HG02943 (cell line): ENCODE data around the gene HLA-DQB2.
"Not testable (repeated sequence)": the region's sequence is repeated elsewhere in the genome, so short reads cannot be mapped to it uniquely, and the experiment has no call there.

Source experiments
- ATAC-seq: cut with Tn5 transposase; IDR thresholded peaks from one replicate; pipeline ENCODE4 v1.9.1; 2021; ENCODE audit warnings: mild to moderate bottlenecking, low read depth, moderate library complexity; ENCODE audit not compliant: unreplicated experiment

HLA-DQB2 gene

DNA sequence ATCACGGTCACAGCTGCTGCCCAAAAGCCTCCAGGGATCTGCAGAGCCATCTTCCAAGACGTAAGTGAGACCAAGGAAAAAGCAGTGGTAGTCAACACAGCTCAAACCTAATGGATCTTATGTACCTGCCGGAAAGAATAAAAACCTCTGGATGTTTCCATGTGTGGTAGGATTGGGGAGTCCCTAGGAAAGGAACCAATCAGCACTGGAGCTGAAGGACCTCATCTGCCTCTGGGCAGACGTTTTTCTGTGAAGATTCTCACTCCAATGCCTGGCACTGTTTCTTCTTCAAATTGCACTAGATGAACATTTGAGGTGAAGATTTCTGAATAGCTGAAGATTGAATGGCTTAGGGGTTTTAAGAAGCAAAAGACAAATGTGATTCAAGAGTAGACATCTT, at the start of gene HLA-DQB2:
TSS of gene HLA-DQB2 (minus strand) at position 112 of the 400 bp plus-strand sequence. CDS start at position 50, 62 bp downstream.
- ATAC-seq, result no peak

DNA sequence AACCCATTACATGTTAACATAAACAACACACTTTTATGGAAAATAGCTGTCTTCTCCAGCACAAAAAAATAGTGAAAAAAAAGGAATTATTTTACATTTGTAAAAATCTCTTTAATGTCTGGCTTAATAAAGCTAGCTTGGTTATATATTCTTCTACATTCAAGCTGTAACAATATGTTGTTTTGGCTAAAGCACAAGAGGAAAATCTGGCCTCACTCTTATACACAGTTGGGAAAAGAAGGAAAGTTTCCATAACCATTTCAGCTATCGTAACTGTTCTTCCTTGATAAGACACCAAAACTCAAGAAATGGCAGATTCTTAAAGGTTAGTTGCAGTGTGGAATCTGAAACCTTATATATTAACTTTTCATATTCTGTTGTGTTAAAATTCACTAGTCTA, 45.8 kb upstream of the HLA-DQB2 start:
- ATAC-seq, result no peak

- no peak for ATAC-seq
These were observed 43.8 kb upstream of the HLA-DQB2 start for GRCh38 chr6:32807020-32807580.

GRCh38 chr6:32805404-32805803, 42.1 kb upstream of the HLA-DQB2 start:
- not testable (repeated sequence) for ATAC-seq

DNA sequence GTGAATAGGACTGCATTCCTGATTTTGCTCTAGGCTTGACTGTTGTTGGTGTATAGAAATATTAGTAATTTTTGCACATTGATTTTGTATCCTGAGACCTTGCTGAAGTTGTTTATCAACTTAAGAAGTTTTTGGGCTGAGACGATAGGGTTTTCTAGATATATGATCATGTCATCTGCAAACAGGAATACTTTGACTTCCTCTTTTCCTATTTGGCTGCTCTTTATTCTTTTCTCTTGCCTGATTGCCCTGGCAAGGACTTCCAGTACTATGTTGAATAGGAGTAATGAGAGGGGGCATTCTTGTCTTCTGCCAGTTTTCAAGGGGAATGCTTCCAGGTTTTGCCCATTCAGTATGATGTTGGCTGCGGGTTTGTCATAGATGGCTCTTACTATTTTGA, 40.1 kb upstream of the HLA-DQB2 start:
- no peak for ATAC-seq

- no peak for ATAC-seq
These were observed 36.4 kb upstream of the HLA-DQB2 start for GRCh38 chr6:32799740-32800139.

GRCh38 chr6:32799168-32799567, 35.8 kb upstream of the HLA-DQB2 start:
- ATAC-seq, result no peak

DNA sequence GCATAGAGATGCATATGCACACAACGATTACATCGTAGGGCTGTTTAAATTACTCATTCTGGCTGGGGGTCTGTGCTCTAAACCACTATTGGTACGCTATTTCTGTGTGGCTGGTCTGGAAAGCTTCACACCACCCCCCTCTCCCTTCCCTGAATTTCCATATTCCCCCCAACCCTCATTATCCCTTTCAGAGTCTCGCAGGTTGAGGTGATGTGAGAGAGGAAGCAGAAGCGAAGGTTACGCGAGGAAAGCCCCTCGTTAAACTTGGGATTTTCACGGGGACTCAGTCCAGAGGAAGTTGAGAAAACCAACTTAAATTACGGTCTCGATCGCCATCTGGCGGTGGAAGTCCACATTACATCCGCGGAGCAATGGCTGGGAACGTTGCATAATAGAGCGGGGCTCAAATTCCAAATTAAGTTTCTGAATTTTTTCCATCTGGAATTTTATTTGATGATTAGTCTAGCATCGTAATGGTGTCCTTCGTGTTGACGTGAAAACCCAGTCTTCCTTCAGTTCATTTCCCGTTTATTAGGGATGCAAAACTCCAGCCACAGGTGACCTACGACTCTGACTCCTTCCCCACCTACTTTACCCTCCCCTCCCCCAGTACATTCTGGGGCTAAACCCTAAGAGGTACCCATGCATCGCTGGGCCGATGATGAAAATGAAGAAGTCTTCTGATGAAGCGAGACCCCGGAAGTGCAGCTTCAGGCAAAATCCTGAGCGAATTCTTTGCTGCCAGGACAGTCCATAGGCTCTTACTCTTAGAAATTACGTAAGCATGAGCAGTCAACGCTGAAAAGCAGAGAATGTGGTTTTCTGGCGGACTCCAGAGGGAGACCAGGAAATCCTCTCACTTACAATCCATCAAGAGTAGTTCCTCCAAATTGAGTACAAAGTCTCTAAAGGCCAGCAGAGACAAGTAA, 33.8 kb upstream of the HLA-DQB2 start:
- no peak for ATAC-seq

DNA sequence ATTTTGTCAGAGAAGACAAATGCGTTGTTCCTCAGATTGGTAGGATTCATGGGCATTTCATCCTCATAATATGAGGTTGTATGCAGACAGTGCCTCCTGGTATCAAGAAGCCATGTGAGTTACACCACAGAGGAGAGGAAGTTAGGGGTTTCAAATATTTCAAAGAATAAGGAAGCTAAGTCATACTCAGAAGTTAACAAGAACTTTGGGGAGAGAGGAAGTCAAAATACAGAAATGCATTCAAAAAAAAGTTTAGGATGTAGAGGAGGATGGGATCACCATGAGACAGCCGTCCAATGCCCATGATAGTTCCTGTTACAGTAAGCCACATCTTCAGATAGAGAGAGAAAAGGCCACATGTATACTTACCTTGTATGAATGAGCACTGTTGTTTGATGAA, 31.2 kb upstream of the HLA-DQB2 start:
- ATAC-seq, result no peak

DNA sequence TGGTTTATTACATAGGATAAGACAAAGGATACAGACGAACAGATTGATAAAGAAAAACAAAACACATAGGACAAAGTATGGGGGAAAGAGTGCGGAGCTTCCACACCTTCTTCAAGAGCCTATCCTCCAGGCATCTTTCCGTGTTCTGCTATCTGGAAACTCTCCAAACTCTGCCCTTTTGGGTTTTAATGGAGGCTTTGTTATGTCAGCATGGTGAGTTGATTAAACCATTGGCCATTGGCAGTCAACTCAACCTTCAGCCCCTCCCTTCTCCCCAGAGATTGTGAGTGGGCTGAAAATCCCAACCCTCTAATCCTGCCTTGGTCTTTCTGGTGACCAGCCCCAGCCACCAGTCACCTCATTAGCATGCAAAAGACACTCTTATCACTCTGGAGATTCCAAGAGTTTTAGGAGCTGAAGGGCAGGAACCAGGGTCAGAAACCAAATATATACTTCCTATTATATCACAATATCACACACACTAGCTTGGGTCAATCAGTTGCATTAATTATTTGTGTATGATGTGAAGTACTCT, 29.6 kb upstream of the HLA-DQB2 start:
- no peak for ATAC-seq

- no peak for ATAC-seq
These were observed 27.0 kb upstream of the HLA-DQB2 start for GRCh38 chr6:32790306-32790705.

DNA sequence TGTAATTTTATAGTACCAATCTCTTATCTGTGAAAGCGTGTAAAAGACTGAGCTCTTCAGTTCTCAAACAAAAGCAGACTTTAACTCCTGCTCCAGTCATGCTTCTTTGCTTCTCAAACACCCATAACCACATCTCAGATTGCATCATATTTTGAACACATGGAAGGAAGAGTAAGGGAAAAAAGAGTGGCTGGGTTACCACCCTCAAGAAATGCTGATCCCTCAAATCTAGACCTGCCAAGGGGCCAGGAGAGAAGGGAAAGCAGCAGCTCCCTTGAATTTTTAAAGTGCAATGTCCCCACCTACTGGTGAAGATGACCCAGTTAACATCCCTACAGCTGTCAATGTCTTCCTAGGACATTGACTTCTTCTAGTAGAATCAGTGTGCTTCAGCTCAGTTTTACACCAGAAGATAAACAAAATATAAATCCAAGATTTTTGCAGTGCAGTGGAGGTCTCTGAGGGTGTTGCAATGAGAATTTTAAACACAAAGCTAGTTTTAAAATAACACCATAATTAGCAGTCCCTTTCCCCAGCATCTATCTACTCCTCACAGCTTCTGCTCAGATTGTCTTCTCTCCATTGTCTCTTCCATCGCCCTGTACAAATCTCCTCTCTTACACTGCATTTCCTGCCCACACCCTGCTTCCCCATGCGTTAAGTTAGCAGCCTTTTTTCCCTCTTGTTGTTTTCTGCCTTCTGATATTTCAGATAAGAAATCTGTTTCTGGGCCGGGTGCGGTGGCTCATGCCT, 22.6 kb upstream of the HLA-DQB2 start:
- no peak for ATAC-seq

GRCh38 chr6:32782923-32783322, 19.6 kb upstream of the HLA-DQB2 start:
- not testable (repeated sequence) for ATAC-seq

DNA sequence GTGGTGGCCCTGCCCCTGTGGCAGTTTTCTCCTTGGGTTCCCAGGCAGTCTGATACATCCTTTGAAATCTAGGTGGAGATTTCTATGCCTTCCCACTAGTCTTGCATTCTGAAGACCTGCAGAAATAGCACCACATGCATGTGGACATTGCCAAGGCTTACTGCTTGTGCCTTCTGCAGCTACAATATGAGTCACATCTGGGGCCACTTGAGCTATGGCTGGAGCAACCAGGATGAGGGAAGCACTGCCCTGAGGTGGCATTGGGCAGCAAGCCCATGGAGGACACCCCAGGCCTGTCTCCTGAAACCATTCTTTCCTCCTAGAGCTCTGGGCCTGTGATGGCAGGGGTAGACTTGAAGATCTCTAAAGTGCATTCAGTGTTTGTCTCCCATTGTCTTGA, 15.7 kb upstream of the HLA-DQB2 start:
- no peak for ATAC-seq

DNA sequence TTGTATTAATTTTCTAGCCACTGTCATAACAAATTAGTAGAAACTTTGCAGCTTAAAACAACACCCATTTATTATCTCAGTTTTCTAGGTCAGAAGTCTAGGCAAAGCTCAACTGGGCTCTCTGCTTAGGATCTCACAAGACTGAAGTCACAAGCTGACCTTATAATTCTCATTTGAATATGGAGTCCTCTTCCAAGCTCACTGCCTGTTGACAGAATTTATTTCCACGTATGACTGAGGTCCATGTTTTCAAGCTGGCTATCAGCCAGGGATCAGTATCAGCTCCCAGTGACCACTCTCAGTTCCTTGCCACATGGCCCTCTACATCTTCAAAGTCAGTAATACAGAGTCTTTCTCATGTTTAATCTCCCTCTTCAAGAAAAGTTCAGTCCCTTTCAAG, 11.7 kb upstream of the HLA-DQB2 start:
- no peak for ATAC-seq

DNA sequence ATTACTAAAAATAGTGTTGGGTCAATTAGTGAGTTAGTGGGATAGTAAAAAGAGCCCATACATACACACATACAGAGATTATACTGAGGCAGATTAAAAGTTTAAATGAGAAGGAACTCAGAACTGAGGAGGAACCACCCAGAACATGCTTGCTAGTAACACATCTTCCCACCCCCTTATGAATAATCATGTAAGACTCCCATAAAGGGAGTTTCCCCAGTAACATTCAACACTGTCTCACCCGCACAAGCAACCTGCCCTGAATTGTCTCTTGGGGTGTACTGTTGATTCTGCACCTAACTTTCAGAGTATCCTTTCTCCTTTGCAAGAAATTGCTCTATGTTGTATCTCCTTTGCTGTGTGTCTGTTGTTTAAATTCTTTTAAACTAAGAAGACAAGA, 11.1 kb upstream of the HLA-DQB2 start:
- ATAC-seq, result no peak

- ATAC-seq, result no peak
These were observed 9.3 kb upstream of the HLA-DQB2 start for GRCh38 chr6:32772656-32773055.

GRCh38 chr6:32764048-32764447, 716 bp upstream of the HLA-DQB2 start:
- ATAC-seq, result no peak

- no peak for ATAC-seq
These were observed 1.8 kb downstream of the HLA-DQB2 start for GRCh38 chr6:32761548-32761947.

- no peak for ATAC-seq
These were observed 2.3 kb downstream of the HLA-DQB2 start for GRCh38 chr6:32761072-32761471.

- no peak for ATAC-seq
These were observed 3.7 kb downstream of the HLA-DQB2 start for GRCh38 chr6:32759669-32760068.
